Measurements from ENCODE around the gene QPRT.
"Not testable (repeated sequence)": the region's sequence is repeated elsewhere in the genome, so short reads cannot be mapped to it uniquely, and the experiment has no call there.

QPRT gene

GRCh38 chr16:29662729-29663015, 16.3 kb upstream of the QPRT start:
- H3K36me3 ChIP-seq: no peaks in the 10 kb centered on the region
- H3K4me3 ChIP-seq (ENCODE audit: low read depth, low read length): no peak overlapping the region
- peaks cover 4% of the 10 kb centered on the region; the same call in 1 of the 2 replicates for H3K4me1 ChIP-seq
- no peak for TF ChIP-seq CTCF (IDR thresholded peaks at IDR 0.05; ENCODE audit: low read depth, low read length)
- H3K27me3 ChIP-seq: no peaks in the 10 kb centered on the region
- no peak for DNase-seq
- no peaks in the 10 kb centered on the region for H3K9me3 ChIP-seq

GRCh38 chr16:29663016-29663806, 15.8 kb upstream of the QPRT start, which contains the start of gene SPN:
Gene SPN (plus strand): TSS chr16:29663247. CDS start chr16:29663729, 482 bp downstream.
- no peak for TF ChIP-seq CTCF (IDR thresholded peaks at IDR 0.05; ENCODE audit: low read depth, low read length)
- Histone ChIP-seq H3K9me3 (no peaks in the 10 kb centered on the region), H3K4me3 (ENCODE audit: low read depth, low read length) (no peak within 1 kb of the TSS), H3K36me3 (no peaks in the 10 kb centered on the region), H3K27me3 (no peaks in the 10 kb centered on the region), H3K4me1 (peaks cover 4% of the 10 kb centered on the region; the same call in 1 of the 2 replicates)
- no peak for DNase-seq

GRCh38 chr16:29663807-29664090, 15.2 kb upstream of the QPRT start:
- H3K9me3 ChIP-seq: no peaks in the 10 kb centered on the region
- H3K36me3 ChIP-seq: no peaks in the 10 kb centered on the region
- TF ChIP-seq CTCF (IDR thresholded peaks at IDR 0.05; ENCODE audit: low read depth, low read length): no peak
- DNase-seq: no peak
- H3K27me3 ChIP-seq: no peaks in the 10 kb centered on the region
- H3K4me3 ChIP-seq (ENCODE audit: low read depth, low read length): no peak overlapping the region
- peaks cover 4% of the 10 kb centered on the region; the same call in 1 of the 2 replicates for H3K4me1 ChIP-seq

- Histone ChIP-seq H3K4me3 (ENCODE audit: low read depth, low read length) (no peak overlapping the region), H3K9me3 (no peaks in the 10 kb centered on the region), H3K4me1 (peaks cover 4% of the 10 kb centered on the region; the same call in 1 of the 2 replicates), H3K36me3 (no peaks in the 10 kb centered on the region), H3K27me3 (no peaks in the 10 kb centered on the region)
- DNase-seq: no peak
- TF ChIP-seq CTCF (IDR thresholded peaks at IDR 0.05; ENCODE audit: low read depth, low read length): no peak
These were observed 14.7 kb upstream of the QPRT start for GRCh38 chr16:29664091-29664921.

GRCh38 chr16:29665294-29666077, 13.5 kb upstream of the QPRT start:
- Histone ChIP-seq H3K27me3 (no peaks in the 10 kb centered on the region), H3K4me1 (peaks cover 4% of the 10 kb centered on the region; the same call in 1 of the 2 replicates), H3K4me3 (ENCODE audit: low read depth, low read length) (no peak overlapping the region), H3K9me3 (no peaks in the 10 kb centered on the region), H3K36me3 (no peaks in the 10 kb centered on the region)
- no peak for DNase-seq
- no peak for TF ChIP-seq CTCF (IDR thresholded peaks at IDR 0.05; ENCODE audit: low read depth, low read length)

GRCh38 chr16:29667322-29667610, 11.7 kb upstream of the QPRT start:
- H3K27me3 ChIP-seq; H3K4me1 ChIP-seq; H3K4me3 ChIP-seq (ENCODE audit: low read depth, low read length); H3K36me3 ChIP-seq; DNase-seq; H3K9me3 ChIP-seq: not testable (repeated sequence)
